ENCODE measurements around the gene HDAC8. TPM values are rescaled to one million over a fixed set of nuclear protein-coding genes. Genes with fewer than 3 reads are reported as not detected.

HDAC8 gene
- total and polyA plus RNA-seq, 8 donors, result 28.7 to 49.5 (median 39.6) TPM

DNA sequence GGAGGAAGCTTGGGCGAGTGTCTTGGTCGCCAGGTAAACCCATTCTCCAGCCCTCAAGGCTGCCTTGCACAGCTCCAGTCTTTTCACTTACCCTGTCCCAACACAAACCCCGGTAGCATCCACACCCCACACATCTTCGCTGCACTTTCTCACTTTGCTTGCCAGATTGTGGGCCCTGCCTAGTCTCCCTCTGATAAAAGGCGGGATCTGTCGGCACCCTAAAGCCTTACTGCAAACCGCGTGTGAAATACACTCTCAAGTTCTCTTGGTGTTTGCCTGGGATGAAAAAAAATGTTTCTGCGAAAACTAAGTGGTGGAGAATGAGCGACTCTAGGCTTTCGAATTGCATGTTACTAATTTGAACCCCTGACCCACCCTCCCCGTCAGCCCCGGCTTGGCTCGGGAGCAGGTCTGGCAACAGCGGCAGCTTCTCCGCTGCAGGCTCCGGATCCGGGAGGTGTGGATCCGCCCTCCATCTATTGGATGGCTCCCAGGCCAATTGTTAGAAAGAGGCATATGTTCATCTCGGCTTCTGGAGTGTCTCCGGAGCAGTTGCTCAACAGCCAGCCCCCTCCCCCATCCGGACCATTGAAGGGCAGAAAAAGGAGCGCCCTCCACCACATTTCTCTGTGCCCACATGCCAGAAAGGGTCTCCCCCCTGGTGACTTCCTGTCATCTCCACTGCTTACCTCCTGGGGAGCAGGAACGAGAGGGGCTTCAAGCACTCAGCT lies 263.9 kb downstream of the HDAC8 start:
- H3K4me1 ChIP-seq, result peaks cover 9 to 24% of the 10 kb centered on the region in 2 donors
- H3K36me3 ChIP-seq, result no peaks in the 10 kb centered on the region
- H3K9me3 ChIP-seq, result no peaks in the 10 kb centered on the region
- DNase-seq, result peak; percentile 52 to 77 (median 72)
- no peak overlapping the region for H3K27ac ChIP-seq
- intact Hi-C loops (cut with DNase I), result no loop called here
- TF ChIP-seq, protein P1, sequence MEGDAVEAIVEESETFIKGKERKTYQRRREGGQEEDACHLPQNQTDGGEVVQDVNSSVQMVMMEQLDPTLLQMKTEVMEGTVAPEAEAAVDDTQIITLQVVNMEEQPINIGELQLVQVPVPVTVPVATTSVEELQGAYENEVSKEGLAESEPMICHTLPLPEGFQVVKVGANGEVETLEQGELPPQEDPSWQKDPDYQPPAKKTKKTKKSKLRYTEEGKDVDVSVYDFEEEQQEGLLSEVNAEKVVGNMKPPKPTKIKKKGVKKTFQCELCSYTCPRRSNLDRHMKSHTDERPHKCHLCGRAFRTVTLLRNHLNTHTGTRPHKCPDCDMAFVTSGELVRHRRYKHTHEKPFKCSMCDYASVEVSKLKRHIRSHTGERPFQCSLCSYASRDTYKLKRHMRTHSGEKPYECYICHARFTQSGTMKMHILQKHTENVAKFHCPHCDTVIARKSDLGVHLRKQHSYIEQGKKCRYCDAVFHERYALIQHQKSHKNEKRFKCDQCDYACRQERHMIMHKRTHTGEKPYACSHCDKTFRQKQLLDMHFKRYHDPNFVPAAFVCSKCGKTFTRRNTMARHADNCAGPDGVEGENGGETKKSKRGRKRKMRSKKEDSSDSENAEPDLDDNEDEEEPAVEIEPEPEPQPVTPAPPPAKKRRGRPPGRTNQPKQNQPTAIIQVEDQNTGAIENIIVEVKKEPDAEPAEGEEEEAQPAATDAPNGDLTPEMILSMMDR (IDR thresholded peaks at IDR 0.05), result no peak
- peak overlapping the region in 1 of 2 donors; percentile 19 for H3K4me3 ChIP-seq
- peaks cover 65 to 67% of the 10 kb centered on the region in 2 donors for H3K27me3 ChIP-seq
- peak; percentile 70 for ATAC-seq

DNA sequence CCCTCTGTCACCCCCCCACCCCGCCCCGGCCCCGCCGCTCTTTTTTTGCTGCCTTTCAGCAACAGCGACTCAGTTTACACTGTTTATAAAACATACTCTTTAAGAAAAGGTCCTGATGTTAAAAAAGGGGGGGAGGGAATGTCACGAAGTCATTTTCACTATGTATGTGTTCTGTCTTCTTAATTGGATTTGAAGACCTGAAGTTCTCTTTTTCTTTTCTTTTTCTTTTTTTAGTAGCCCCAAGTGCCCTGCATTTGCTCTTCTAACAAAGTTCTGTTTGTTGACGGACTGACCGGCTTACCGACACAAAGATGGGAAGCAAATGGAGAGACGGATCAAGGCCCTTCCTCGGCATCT lies 264.5 kb downstream of the HDAC8 start:
- Histone ChIP-seq H3K9me3 (no peaks in the 10 kb centered on the region), H3K4me1 (peaks cover 9 to 24% of the 10 kb centered on the region in 2 donors), H3K27me3 (peaks cover 70 to 72% of the 10 kb centered on the region in 2 donors), H3K4me3 (no peak overlapping the region), H3K27ac (no peak overlapping the region), H3K36me3 (no peaks in the 10 kb centered on the region)
- TF ChIP-seq, protein P1 (IDR thresholded peaks at IDR 0.05), result no peak
- ATAC-seq (no peak), DNase-seq (no peak)
- intact Hi-C loops (cut with DNase I), result no loop called here

DNA sequence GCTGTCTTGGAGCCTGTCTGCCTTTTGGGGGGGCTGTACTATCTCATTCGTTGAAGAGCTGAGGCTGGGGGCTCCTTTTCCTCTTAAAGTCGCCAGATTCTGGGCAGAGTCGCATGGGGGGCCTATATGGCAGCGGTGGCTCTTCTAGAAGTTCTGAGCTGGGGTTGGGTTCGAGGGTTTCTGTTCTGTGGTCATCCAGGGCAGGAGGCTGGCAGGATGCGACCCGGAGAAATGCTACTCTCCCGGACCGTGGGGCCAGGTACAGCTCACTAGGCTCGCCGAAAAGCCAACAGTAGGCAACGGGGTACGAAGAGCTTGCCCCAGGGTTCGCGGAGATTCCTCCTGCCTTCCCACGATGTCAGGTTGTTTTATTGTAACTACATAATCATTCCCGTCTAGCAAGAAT lies 265.0 kb downstream of the HDAC8 start:
- H3K36me3 ChIP-seq, result no peaks in the 10 kb centered on the region
- H3K9me3 ChIP-seq, result no peaks in the 10 kb centered on the region
- DNase-seq (no peak), ATAC-seq (no peak)
- H3K4me3 ChIP-seq, result no peak overlapping the region
- intact Hi-C loops (cut with DNase I), result no loop called here
- peaks cover 9 to 24% of the 10 kb centered on the region in 2 donors for H3K4me1 ChIP-seq
- TF ChIP-seq, protein P1 (IDR thresholded peaks at IDR 0.05), result no peak
- no peak overlapping the region for H3K27ac ChIP-seq
- peaks cover 76 to 77% of the 10 kb centered on the region in 2 donors for H3K27me3 ChIP-seq

DNA sequence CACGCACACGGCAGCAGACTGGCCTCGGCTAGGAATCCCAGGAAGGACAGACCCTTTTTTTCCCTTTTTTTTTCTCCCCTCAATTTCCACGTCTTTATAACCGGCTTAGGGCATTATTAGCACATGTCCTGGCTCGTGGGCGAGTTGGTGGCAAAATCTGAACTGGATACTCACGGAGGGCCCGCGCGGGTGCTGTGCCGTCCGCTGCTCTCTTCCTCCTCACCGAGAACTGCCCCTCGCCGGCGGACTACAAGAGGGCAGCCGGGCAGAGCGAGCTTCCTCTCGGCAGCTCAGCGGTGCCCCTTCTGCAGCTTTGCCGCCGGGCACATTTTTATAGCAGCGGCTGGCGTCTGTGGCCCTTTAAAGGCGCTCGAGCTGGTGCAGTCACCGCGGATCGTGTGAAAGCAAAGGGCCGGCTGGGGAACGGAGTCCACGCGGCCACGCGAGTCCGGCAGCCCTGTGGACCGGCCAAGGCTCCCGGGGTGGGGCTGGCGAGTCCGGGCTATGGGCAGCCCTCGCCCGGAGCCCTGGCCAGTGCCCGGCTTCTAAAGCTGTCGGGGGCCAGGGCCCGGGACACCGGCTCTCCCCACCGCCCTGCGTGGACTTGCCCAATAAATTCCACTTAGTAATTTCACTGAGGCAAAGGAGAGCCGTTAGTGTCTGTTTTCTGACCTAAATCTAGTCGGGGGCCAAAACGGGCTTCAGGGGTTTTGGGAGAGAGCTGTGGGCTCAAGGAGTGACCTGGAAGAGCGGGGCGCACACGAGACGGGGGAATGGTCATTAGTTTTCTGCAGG lies 265.6 kb downstream of the HDAC8 start:
- ATAC-seq (peak; percentile 83), DNase-seq (peak; percentile 46 to 85 (median 61))
- peaks cover 9 to 24% of the 10 kb centered on the region in 2 donors for H3K4me1 ChIP-seq
- intact Hi-C loops (cut with DNase I), result no loop called here
- no peak overlapping the region for H3K27ac ChIP-seq
- H3K27me3 ChIP-seq, result peaks cover 78 to 82% of the 10 kb centered on the region in 2 donors
- H3K36me3 ChIP-seq, result no peaks in the 10 kb centered on the region
- H3K9me3 ChIP-seq, result no peaks in the 10 kb centered on the region
- peak overlapping the region; percentile 29 to 41 for H3K4me3 ChIP-seq
- TF ChIP-seq, protein P1 (IDR thresholded peaks at IDR 0.05), result no peak

Data from left lung (tissue), 10 donors.